Gastrocnemius medialis (tissue), 4 donors: Measurements from ENCODE around the gene LRP1.

Source experiments
- CTCF ChIP-seq, 5 experiments: fragments of 450-650 bp in 3 of 5; fragments of 200-600 bp in 2 of 5; sonication (generic) in 2 of 5; IDR thresholded peaks in 4 of 5; conservative IDR thresholded peaks in 1 of 5; 1 replicate in 4 of 5; 2 replicates in 1 of 5; pipeline ENCODE4 v1.5.1; 2016 to 2019; ENCODE audit warnings: antibody characterized with exemption in 5 of 5, mild to moderate bottlenecking in 3 of 5, moderate library complexity in 3 of 5
- POLR2A ChIP-seq, 2 donors: fragments of 450-650 bp; IDR thresholded peaks; one replicate each; pipeline ENCODE4 v1.6.1; 2017; ENCODE audit warnings: antibody characterized with exemption in 2 of 2, mild to moderate bottlenecking in 2 of 2, moderate library complexity in 2 of 2

- TF ChIP-seq POLR2A (IDR thresholded peaks at IDR 0.05) (no peak), CTCF (IDR thresholded peaks at IDR 0.05 in 4 of 5, conservative IDR thresholded peaks at IDR 0.05 in 1 of 5) (peak in 2 of 5 experiments; percentile 82 to 84)
These were observed 15.6 kb upstream of the LRP1 start for GRCh38 chr12:57112492-57113294.
